AG20443 (cell line): ENCODE data around the gene IFT80.
"Not testable (repeated sequence)": the region's sequence is repeated elsewhere in the genome, so short reads cannot be mapped to it uniquely, and the experiment has no call there.

Experiments
- DNase-seq: peaks from one replicate; pipeline ENCODE4 v3.0.0; 2012; ENCODE audit warnings: low spot score, mixed read lengths

IFT80 gene

DNA sequence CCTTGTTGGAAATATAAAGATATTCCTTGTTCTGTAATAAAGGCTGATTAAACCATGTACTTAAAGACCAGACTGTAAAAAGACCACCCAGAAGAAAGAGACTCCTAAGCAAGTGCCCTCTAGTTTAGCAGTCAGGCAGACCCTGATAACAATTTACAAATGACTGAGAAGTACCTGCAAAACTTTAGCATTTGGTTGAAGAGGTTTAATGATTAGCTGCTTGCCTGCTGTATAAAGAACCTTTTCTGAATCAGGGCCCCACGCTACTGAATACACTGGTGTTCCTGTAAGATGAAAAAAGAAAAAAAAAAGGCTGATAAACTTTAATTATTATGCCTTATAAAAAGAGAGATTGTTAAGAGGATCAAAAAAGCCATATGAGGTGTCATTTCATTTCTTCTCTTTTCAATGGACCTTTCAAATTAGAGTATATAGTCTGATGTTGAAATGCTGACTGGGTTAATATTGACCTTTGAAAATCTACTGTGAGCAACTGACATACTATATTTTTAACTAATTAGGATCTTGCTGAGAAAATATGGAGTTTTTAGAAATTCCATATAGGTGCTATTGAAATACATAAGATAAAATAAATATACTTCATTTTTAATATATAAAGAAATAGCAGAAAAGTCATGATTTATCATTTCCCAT, 33.0 kb downstream of the IFT80 start:
- no peak for DNase-seq

DNA sequence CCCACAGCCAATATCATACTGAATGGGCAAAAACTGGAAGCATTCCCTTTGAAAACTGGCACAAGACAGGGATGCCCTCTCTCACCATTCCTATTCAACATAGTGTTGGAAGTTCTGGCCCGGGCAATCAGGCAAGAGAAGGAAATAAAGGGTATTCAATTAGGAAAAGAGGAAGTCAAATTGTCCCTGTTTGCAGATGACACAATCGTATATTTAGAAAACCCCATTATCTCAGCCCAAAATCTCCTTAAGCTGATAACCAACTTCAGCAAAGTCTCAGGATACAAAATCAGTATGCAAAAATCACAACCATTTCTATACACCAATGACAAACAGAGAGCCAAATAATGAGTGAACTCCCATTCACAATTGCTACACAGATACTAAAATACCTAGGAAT, 36.1 kb downstream of the IFT80 start:
- DNase-seq: not testable (repeated sequence)

DNA sequence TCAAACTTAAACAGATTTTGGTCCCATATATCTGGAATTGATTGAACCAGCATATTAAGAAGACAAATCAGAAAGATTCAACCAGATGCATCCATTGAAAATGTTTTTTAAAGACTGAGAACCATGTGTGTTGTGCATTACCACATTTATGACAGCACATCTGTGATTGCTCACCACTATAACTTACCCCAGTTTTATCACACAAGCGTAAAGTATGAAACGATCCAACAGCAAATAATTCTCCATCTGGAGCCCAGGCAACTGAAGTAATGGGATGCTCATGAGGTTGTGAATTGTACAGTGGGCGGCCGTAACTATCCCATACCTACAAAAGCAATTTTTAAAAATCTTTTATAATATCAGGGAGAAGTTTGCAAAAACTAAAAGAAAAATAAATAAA, 43.2 kb downstream of the IFT80 start:
- DNase-seq: no peak

DNA sequence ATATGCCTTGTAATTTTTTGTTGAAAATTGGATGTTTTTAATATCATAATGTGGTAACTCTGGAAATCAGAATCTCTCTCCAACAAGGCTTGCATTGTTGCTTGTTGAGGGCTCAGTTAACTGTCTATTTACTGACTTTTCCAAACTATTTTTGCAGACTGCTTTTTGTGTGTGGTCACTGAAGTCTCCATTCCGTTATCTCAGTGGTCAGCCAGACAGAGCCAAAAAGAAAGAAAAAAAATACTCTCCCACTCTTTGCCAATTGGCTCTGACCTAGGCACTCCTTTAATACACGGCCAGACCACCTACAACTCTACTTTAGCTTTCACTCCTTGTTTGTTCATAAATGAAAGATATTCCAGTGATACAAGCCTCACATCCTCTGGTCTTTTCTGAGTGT, 52.5 kb downstream of the IFT80 start:
- DNase-seq: no peak

DNA sequence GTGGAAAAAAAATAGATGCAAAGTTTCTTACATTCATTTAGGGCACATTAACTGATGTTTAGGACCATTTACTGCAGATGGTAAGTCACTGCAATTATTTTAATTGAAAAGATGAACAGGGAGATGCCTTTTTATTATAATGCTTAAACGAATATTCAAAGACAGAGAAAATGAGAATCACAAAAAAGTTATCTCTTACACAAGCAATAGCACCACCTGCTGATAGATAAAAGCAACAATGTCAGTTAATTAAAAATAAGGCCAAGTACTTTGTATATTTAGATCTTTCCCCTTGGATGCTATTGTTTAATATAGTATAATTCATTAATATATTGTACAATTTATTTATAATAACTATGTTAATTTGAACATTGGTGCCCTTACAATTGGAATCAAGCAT, 55.9 kb downstream of the IFT80 start:
- no peak for DNase-seq

DNA sequence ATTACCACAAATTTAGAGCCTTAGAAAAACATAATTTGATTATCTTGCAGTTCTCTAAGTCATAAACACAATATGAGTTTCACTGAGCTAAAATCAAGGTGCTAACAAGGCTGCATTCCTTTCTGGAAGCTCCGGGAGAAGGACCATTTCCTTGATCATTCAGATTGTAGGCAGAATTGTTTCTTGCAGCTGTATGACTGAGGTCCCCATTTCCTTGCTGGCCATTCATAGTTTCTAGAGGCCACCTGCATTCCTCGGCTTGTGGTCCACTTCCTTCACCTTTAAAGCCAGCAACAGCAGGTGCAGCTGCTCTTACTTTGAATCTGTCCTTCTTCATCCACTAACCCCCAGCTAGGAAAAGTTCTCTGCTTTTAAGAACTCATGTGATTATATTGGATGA, 58.7 kb downstream of the IFT80 start:
- no peak for DNase-seq

DNA sequence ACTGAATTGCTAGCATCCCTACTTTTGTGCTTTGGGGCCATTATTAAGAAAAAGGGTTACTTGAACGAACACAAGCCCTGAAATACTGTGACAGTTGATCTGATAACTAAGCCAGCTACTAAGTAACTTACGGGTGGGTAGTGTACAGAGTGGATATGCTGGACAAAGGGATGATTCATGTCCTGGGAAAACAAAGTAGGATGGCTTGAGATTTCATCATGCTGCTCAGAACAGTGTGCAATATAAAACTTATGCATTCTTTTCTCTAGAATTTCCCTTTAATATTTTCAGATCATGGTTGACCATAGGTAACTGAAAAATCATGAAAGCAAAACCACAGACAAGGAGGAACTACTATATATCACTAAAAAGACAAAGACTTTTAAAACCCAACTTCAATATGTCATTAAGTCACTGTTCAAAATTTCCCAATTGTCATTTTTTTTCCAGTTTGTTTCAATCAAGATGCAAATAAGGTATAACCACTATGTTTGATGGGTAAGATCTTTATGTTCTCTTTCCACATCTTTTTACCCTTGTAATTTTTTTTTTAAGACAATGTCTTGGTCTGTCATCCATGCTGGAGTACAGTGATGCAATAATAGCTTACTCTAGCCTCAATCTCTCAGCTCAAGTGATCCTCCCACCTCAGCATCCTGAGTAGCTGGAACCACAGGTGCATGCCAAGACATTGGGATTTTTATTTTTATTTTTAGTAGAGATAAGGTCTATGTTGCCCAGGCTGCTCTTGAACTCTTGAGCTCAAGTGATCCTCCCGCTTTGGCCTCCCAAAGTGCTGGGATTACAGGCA, 67.7 kb downstream of the IFT80 start:
- DNase-seq: peak; percentile 47

DNA sequence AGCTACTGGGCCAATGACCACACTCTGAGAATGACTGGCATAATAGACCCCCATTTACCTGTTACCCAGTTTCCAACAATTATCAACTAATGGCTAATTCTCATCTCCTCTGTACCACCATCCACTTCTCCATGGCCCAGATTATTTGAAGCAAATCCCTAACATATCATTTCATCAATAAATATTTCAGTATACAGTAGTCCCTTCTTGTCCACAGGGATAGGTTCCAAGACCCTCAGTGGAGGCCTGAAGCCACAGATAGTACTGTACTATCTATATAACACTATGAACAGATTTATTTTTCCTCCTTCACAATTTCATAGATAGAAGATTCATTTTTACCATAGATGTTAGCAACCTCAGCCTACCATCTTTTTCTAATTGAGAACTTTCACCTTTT, 68.3 kb downstream of the IFT80 start:
- no peak for DNase-seq

DNA sequence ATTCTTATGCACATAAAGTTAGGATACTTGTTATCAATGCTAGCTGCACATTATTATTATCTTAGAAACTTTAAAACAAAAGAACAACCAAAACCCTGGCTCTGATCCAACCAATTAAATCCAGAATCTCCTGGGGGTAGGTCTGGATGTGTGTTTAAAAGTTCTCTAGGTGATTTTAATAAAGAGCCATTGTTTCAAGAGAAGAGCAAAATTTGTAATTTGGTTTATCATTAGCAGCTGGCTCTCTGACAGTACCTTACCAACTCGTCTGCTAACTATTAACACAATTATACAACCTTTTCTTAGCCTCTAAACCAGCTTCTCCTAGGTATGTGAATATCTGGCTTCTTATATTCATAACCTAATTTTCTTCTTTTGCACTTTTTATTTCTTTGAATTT, 68.9 kb downstream of the IFT80 start:
- no peak for DNase-seq

DNA sequence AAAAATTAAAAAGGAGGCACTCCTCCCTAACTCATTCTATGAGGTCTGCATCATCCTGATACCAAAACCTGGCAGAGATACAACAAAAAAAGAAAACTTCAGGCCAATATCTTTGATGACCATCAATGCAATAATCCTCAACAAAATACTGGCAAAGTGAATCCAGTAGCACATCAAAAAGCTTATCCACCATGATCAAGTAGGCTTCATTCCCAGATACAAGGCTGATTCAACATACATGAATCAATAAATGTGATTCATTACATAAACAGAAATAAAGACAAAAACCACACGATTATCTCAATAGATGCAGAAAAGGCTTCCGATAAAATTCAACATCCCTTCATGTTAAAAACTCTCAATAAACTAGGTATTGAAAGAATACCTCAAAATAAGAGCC, 72.7 kb downstream of the IFT80 start:
- not testable (repeated sequence) for DNase-seq

DNA sequence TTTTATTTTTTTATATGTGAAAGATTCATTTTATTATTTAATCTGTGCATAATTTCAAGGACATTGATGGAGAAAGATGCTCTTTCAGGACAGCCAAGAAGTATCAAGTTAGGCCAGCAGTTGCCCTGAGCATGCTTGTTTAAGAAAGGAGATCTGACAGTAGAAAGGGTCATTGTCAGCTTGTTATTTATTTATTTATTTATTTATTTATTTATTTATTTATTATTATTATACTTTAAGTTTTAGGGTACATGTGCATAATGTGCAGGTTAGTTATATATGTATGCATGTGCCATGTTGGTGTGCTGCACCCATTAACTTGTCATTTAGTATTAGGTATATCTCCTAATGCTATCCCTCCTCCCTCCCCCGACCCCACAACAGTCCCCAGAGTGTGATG, 77.2 kb downstream of the IFT80 start:
- not testable (repeated sequence) for DNase-seq

DNA sequence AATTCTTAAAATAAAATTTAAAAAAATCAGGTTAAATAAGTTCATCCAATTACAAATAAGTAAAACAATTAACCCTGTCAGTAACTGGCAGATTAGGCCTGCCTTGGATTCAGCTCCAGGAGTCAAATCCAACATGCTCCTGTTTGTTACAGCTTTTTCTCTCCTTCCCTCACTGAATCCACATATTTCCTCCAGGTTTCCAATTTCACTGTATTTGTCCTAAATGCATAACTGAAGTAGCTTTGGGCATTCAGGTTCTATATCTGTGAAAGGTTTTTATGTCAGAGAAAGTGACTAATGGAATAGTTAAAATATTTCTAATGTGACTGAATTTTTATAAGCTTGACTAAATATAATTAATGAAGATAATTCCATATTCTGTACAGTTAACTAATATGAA, 79.7 kb downstream of the IFT80 start:
- DNase-seq: no peak

DNA sequence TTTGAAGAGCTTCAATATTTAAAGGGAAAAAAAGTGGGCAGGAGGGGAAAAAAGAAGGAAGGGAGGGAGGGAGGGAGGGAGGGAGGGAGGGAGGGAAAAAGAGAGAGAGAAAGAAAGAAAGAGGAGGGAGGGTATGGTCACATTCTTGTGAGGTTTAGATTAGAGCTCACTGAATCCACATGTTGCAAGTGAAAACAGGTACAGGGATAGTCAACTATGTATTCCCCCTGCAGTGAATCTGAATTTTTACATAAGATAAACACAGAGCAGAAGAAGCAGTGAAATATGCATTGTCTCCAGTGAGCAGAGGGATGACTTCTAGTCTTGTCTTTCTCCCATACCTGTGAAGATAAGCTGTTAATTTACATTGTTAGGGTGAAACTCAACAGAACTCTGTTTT, 84.0 kb downstream of the IFT80 start:
- DNase-seq: no peak

DNA sequence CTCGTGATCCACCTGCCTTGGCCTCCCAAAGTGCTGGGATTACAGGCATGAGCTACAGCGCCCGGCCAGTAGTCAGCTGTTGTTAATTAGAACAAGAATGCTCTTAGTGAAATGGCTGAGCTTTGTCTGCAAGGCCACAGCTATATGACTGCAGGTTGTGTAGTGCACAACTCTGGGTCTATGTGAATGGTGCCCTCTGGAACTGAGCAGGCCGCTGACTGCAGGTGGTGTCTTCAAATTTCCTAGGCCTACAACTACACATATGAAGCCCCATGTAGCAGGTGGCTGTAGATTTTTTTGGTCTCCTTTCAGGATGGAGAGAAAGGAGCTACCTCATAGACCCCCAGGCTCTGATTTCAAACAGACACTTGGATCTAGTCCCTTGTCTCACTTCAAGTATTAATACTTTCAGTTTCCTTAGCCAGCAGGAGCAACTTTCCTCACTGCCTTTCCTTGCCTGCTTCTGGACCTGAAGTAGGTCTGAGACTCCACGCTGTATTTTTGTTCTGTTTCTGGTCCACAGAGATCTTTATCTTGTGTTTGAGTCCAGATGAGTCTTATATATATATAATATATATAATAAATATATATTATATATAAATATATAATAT, 86.9 kb downstream of the IFT80 start:
- no peak for DNase-seq

DNA sequence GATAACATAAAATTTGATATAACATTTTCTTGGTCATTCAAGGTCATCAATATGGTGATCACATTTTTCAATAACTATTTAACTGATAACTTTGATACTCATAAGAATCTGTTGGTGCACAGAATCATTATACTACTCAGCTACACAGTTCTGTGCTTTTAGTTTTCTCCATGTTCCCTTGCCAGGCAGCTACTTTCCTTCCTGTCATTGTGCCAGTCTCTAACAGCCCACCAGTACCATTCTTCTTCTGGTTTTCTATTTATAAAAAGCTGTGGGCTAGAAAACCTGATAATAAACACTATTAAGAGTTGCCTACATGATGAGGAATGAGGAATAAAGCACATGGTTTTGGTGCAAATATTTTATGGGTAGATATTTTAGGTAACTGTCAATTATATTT, 96.2 kb downstream of the IFT80 start:
- DNase-seq: no peak

DNA sequence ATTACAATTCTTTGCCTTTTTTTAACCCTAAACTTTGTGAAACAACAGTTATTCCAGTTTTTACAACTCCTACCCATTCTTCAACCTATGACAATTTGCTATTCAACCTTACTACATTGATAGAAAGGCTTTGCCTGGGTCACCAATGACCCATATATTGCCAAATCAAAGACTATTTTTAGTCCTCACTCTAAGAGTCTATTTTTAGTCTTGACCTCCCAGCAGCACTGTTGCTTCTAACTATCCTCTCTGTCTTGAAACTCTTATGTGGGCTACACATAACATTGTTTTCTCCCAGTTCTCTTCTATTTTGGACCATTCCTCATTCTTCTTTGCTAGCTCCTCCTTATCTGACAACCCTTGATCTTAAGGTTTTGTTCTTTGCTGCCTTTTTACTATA, 102.4 kb downstream of the IFT80 start:
- peak; percentile 11 for DNase-seq

DNA sequence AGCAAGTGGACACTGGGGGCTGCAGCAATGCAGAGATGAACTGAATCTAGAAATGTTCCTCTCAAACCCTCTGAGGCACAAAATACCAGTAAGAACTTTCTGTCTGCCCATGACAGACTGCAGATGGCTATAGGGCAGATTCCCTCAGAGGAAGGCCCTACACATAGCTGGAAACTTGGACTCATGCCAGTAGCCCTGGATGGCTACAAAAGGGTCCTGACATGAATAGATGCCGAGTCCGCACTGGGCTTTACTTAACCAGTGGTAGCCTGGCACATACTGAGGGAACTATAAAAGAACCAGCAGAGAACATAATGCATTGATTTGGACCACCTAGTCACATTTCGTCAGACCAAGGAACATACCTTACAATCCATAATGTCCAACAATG, 107.1 kb downstream of the IFT80 start:
- no peak for DNase-seq

DNA sequence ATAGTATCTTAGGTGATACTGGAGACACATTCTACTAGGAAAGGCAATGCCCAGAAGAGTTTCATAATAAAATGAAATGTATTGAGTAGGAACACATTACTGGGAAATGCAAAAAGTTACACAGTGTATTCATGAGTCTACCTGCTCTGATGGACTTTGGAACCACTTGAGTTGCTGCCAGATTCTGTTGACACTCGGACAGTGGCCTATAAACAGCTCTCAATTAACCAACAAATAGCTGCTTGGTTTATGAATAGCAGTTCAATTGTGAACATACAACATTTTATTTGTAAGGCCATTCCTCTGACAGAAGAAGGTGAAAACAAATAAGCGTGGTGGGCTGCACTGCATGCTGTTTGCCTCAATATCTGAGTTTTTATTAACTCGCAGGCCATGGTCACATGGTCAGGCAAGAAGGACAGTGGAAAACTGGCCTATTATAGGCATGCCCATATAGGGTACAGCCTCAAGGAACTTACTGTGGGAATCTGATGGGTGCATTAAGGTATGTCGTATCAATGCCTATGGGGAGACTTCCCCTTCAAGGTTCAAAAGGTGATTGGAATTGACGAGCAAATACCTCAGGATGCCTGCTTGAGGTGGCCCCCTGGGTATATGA, 107.6 kb downstream of the IFT80 start:
- DNase-seq: no peak

DNA sequence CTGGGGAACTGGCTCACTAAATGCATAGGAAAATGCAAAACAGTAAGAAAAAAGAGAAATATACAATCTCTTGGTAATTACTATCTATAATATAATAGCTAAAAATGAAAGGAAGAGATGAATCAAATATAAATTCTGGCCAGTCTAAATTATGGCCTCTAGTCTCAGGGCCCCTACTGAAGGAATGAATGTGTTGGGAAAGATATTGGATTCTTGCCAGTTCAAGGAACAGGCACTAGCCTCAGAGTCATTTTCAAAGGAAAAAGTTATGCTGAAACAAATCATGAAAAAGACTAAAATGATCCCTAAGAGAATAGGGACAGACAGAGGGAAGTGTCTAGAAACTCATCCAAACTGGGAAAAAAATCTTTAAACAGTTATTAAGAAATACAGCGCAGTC, 111.4 kb downstream of the IFT80 start:
- DNase-seq: peak; percentile 27

DNA sequence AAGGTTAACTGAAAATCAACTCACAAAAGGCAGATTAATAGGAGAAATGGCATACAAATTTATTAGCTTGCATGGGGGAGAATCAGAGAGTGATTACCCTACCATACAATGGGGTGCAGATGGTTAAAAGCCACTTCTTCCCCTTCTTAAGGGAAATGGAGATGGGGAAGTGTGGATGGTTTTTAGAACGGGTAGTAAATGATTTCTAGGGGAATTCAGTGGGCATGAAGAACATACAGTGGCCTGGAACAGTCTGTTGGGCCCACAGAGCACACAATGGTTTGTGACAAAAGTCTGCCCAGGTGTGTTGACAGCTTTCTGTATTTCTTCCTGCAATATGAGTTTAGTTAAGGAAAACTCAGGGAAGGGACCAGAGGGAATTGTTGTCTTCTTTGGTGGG, 112.8 kb downstream of the IFT80 start:
- DNase-seq: no peak

DNA sequence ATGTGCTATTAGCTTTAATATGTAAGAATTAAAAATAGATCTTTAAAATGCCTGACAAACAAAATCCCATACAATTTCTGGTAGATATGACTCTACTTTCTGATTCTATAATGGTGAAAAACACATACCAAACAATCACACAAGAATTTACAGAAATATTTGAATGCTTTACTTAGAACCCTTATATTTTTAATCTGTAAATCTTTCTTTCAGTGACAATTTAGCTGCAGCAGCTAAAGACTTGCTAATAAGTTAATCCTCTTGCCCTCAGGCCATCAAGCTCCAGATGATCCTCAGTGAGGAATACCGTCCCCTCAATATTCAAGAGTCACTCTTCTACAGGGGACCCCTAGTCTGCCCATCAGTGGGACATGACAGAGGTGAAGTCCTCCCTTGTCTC, 118.2 kb downstream of the IFT80 start:
- no peak for DNase-seq

DNA sequence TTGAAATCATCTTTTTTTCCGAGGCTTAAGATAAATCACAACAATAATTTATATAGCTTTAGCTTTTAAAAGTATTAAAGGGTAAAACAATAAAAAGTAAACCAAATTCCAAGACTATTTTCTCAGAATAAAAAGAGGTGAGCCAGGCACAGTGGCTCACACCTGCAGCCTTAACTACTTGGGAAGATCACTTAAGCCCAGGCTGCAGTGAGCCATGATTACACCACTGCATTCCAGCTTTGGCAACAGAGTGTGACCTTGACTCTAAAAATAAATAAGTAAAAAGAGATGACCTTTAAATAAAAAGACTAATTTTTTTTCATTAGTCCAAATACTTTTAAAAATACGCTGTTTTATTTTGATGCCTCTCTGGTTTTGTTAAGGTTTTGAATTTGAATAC, 119.4 kb downstream of the IFT80 start:
- no peak for DNase-seq

DNA sequence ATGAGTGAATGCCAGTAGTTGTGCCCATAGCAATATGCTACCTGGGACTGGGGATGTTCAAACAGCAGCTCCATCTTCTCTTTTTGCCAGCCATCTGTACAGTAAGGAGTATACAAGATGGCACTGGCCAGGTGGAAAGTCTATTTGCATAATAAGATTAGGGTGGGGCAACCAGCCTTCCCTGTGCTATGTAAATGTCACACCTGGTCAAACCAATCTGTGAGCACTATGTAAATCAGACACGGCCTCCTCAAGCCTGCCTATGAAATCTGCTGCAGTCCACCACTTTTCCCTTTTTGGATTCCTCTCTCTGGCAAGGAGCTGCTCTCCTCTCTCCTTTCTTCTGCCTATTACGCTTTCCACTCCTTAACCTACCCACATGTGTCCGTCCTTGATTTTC, 120.8 kb downstream of the IFT80 start:
- DNase-seq: no peak
